Hematopoietic multipotent progenitor cell treated with erythropoietin and hydrocortisone succinate and interleukin-3 and kit ligand, for 4 days (in vitro differentiated cells): Measurements from ENCODE around the gene TEAD2.
"Not testable (repeated sequence)": the region's sequence is repeated elsewhere in the genome, so short reads cannot be mapped to it uniquely, and the experiment has no call there.

Source experiments
- DNase-seq: peaks from one replicate; pipeline ENCODE4 v3.0.0-alpha.2; 2015

TEAD2 gene

DNA sequence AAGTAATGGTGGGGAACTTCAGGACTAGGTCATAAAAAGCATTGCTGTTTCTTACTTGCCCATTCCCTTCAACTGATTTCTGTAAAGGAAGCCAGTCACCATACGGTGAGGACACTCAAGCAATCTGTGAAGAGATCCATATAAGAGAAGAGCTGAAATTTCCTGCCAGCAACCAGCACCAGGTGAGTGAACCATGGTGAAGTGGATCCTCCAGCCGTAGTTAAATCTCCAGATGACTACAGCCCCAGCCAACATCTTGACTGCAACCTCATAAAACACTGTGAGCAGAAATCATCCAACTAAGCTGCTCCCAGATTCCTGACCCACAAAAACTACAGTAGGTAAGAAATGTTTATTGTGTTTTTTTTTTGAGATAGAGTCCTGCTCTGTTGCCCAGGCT lies 33.5 kb downstream of the TEAD2 start:
- DNase-seq: no peak

DNA sequence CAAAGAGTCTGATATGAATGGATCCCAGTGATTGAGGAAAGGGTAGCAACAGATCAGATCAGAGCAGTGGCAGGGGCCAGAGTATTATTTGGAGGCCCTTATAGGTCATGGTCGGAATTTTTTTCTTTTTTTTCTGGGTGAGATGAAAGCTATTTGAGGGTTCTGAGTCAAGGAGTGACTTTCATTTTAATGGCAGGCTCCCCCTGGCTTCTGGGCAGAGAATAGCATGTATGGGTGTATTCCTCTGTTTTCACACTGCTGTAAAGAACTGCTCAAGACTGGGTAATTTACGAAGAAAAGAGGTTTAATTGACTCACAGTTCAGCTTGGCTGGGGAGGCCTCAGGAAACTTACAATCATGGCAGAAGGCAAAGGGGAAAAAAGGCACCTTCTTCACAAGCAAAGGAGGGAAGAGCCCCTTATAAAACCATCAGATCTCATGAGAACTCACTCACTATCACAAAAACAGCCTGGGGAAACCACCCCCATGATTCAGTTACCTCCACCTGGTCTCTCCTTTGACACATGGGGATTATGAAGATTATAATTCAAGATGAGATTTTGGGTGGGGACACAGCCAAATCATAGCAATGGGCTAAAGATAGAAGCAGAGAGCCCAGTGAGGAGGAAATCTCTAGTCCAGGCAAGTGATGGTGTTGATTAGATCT lies 34.2 kb downstream of the TEAD2 start:
- DNase-seq: peak; percentile 74

DNA sequence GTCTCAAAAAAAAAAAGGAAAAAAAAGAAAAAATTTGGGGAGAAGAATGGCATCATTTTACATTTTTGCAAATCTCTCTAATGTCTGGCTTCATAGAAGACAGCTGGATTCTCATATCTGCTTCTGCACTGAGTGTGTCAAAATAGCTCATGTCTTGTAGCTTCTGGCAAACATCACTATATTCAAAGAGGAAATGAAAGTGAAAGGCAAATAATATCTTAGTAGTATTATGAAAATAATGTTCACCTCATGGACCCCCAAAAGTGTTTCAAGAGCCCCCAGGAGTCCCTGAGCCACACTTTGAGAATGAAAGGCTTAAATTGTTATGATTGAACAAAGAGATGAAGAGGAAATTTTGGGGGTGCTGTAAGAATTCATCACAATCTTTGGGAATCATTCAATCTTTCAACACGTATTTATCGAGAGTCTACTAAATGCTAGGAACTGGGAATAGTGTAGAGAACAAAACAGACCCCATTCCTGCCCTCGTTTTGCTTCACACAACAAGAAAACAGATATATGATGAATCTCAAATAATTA lies 36.0 kb downstream of the TEAD2 start:
- no peak for DNase-seq

DNA sequence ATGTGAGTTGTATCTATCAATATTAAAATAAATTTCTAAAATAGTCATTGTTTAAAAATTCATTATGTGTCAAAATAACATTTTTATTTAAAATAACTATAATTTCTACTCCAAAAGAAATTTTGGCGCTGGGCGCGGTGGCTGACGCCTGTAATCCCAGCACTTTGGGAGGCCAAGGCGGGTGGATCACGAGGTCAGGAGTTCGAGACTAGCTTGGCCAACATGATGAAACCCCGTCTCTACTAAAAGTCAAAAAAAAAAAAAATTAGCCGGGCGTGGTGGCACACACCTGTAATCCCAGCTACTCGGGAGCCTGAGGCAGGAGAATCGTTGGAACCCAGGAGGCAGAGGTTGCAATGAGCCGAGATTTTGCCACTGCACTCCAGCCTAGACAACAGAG lies 36.5 kb downstream of the TEAD2 start:
- not testable (repeated sequence) for DNase-seq

DNA sequence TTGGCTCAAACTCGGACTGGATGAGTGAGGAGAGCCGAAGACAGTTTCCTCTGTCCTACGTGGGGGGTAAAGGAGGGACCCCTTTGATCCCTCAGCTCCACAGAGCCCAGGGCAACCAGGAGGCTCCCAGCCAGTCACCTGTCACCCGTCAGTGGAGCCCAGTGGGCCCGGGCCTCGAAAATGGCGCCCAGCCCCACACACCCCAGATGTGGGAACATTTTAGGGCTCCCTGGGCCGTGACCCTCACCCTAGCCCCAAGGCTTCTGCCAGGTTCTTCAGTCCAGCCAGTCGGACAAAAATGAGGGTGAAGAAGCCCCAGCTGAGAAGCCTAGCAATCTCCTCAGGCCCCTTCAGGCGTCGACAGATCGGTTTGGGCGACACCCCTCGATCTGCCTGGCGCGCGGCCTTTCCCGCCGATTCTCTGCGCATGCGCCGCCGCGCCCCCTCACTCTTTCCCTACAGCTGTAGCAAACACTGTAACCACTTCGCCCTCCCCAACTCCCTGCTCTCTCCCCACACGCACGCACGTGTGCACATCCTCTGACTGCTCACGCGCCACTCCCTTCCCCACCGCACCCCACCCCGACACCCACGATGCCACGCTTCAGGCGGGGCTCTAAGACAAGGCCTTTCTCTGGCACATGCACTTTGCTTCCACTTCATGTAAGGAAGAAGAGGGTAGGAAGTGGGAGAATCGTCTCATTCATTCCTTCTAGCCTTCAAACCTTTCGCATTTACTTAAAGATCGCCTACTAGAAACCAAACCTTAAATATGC lies 37.2 kb downstream of the TEAD2 start, which contains the start of gene SLC6A16:
TSS of gene SLC6A16 (minus strand) at position 391 of the 776 bp plus-strand sequence. CDS start 13,844 bp downstream, outside the sequence.
- DNase-seq: peak; percentile 25

DNA sequence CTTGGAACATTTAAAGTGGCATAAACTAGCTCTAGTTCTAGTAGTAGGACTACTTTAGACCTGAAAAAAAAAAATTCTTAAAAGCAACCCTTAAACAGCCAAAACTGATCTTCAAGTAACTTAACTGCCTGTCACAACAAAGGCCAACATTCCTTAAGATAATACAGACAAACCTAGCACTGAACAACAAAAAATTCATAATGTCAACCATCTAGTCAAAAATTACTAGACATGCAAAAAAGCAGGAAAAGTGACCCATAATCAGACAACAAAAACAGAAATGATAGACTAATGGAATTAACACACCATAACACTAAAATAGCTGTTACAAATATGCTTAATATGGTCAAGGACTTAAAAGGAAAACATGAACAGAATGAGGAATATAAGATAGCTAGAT lies 43.9 kb downstream of the TEAD2 start:
- no peak for DNase-seq

DNA sequence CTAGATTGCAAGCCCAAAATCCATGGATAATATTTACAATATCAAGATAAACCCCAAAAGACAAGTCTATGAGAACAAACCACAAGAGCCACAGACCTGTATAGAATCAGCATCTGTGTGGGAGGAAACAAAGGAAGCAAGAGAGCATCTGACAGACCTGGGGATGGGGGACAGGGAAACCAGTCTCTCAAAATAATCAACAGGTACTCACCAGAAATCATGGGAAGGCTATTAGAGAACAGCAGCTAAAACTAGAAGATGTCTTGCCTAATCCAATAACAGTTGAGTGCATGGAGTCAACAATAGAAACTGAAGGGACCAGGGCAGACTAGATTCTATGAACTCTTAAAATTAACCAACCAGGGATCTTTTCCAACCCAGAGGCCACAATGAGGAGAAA lies 45.9 kb downstream of the TEAD2 start:
- no peak for DNase-seq

DNA sequence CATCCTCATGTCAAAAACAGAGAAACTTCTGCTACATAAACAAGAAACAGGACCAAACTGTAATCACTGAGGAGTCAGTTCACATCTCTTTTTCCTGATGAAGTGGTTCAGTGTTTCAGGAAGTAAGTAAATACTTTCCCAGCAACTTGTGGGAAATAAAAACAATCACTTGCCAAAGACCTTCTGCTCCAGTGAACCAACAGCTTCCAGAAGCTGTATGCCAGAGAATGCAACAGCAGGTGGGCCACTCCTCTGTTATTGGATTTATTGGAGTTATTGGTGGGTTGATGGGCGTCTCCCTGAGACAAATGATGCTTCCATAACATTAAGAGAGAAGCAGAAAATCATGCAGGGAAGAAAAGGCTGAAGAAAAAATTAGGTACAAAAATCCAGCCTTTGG lies 47.1 kb downstream of the TEAD2 start:
- DNase-seq: no peak

DNA sequence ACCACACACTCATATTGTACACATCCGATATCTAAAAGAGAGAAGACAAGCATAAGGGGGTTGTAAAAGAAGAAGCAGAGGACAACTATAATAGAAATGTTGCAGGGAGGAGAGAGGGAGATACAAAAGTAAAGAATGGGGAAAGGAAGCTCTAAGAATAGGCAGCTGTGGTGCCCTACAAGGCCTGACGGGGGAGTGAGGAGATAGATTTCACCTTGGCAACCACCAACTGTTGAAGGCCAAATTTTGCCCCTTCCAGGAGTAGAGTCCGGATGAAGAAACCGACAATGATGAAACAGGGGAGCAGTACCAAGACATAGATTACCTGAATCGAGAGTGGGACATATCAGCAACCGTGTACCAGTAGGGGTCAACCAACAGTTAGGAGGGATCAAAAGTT lies 53.1 kb downstream of the TEAD2 start:
- no peak for DNase-seq

DNA sequence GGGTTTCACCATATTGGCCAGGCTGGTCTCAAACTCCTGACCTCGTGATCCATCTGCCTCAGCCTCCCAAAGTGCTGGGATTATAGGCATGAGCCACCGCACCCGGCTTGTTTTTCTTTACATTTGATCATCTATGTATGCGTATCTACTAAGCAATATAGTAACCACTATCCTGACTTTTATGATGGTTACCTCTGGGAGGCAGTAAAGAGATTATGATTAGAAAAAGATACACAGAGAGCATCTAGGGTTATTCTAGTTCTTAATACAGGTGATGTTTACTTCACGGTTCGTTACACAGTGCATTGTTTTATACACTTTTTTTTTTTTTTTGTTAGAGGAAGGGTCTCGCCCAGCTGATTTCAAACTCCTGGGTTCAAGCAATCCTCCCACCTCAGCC lies 55.5 kb downstream of the TEAD2 start:
- peak; percentile 35 for DNase-seq

DNA sequence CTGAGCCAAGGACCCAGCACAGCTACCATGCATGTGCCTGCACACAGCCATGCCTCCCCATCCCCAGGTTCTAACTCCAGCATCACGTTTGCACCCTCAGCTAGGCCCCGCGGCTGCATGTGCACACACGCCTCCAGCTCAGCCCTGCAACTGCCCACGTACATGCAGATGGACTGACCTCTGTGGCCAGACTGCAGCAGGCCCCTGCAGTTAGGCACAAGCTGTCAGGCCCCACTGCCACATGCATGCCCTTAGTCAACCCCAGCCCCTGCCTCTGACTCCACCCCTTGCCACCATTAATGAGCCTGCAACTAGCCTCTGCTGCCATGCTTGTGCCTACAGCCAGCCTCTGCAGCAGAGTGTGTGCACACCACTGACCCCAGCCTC lies 60.4 kb downstream of the TEAD2 start:
- no peak for DNase-seq

DNA sequence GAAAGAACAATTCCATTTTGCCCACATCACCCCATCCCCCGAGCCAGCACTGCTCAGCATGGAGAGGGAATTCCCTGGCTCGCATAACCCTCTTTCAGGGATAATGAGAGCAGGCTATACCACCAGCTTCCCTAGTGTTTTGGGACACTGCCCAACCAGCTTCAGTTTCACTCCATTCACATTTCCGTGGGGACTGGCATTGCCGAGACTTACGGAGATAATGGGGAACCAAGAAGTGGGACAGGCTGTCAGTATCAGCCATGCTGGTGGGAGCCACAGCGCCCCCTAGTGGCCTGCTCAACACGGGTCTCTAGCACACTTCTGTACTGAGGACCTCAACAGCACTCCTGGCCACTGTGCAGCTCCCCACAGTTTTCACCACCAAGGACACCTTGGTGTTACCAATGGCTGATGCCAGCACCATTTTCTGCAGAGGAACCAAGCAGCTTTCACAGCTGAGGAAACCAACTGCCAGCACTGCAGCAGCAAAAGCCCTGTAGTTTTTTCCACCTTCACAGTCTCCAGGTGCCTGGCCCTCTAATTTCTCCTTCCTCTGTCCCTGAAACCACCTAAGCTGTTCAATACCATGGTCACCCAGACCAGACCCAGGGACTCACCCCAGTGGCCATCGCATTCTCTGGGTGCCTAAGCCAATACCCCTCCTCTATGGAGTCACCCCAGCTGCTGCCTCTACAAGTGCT lies 60.9 kb downstream of the TEAD2 start:
- peak; percentile 89 for DNase-seq

DNA sequence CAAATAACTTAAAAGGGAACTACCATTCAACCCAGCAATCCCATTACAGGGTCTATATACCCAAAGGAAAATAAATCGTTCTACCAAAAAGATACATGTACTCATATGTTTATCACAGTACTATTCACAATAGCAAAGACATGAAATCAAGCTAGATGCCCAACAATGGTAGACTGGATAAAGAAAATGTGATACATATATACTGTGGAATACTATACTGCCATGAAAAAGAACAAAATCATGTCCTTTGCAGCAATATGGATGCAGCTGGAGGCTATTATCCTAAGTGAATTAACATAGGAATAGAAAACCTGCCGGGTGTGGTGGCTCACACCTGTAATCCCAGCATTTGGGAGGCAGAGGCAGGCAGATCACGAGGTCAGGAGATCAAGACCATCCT lies 63.6 kb downstream of the TEAD2 start:
- DNase-seq: not testable (repeated sequence)

DNA sequence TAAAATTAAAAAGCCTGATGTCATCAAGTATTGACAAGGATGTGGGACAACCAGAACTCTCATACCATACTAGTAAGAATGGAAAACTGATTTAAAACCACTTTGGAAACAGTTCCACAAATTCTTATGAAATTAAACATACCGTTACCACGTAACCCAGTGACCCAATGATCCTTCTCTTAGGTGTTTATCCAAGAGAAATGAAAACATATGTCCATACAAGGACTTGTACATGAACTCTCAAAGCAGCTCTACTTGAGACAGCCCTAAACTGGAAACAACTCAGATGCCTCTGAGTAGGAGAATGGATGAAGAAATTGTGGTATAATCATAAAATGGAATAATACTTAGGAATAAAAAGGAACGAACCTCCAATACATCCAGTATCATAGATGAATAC lies 64.8 kb downstream of the TEAD2 start:
- no peak for DNase-seq

DNA sequence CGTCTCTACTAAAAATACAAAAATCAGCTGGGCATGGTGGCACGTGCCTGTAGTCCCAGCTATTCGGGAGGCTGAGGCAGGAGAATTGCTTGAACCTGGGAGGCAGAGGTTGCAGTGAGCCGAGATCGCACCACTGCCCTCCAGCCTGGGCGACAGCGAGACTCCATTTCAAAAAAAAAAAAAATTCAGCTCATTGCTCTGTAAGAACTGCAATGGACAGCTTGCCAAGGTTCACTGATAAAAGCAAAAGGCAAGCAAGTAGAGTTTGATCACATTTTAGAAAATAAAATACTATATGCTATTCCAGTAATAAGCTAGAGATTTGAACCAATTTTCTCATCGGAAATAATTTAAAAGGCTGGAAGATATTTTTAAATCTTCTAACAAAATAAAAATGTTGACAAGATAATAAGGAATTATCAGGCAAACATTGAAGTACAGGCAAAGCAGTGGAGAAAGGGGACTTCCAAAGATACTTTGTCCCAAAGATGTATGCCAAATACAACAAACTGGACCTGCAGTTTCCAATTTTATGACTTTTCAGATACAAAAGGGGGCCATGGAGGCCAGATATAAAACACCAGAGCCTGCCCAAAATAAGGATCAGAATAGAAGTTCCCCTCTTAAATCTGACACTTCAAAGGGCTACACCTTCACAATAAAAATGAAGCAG lies 66.9 kb downstream of the TEAD2 start:
- DNase-seq: no peak

DNA sequence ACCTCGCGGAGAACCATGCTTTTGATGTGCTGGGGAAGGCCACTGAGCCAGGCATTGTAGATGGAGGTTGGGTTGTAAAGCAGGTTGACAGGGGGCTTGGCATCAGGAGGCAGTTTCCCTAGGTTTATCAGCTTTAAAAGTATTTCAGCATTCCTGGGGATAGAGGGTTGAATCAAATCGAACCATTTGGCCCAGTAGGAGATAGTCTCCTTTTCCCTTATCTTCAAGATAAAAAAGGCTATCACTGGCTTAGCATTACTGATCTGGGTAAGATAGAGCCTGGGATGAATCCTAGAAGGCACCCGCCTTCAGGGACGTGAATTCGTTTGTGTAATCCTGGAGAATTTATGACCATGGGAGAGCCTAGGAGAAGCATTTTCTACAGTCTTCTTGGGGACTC lies 67.8 kb downstream of the TEAD2 start:
- no peak for DNase-seq
